H1 (cell line): Measurements from ENCODE around the gene RPTOR. TPM values are rescaled to one million over a fixed set of nuclear protein-coding genes. Genes with fewer than 3 reads are reported as not detected.

Experiments
- ASH2L ChIP-seq: fragments of 200-600, 300-600 bp; sonication (generic); IDR thresholded peaks from one replicate; pipeline ENCODE4 v1.7.1; 2017; ENCODE audit warnings: low read length
- CBX5 ChIP-seq: fragments of 300-800, 300-1000 bp; sonication (generic); IDR thresholded peaks from 2 replicates; pipeline ENCODE4 v1.7.1; 2016; ENCODE audit warnings: antibody characterized with exemption, low read length, low read depth
- CEBPB ChIP-seq: IDR thresholded peaks from 2 replicates; pipeline ENCODE4 v1.6.1; 2012; ENCODE audit warnings: low read depth, low read length
- CHD7 ChIP-seq: fragments of 300-600 bp; sonication (generic); IDR thresholded peaks from 2 replicates; pipeline ENCODE4 v1.7.1; 2012; ENCODE audit warnings: low read length, moderate library complexity, mild to moderate bottlenecking, inconsistent platforms; ENCODE audit not compliant: insufficient replicate concordance
- GTF2F1 ChIP-seq: IDR thresholded peaks from 2 replicates; pipeline ENCODE4 v1.6.1; 2012; ENCODE audit warnings: low read depth, low read length, improper control_type of control experiment, borderline replicate concordance
- RAD21 ChIP-seq, 2 experiments: IDR thresholded peaks in 1 of 2; conservative IDR thresholded peaks in 1 of 2; 2 replicates each; pipeline ENCODE4 v1.6.1; 2011; ENCODE audit warnings: low read depth in 2 of 2, low read length in 2 of 2, improper control_type of control experiment in 1 of 2, inconsistent platforms in 1 of 2, mild to moderate bottlenecking in 1 of 2, moderate library complexity in 1 of 2
- SP2 ChIP-seq: IDR thresholded peaks from 2 replicates; pipeline ENCODE4 v1.6.1; 2012; ENCODE audit warnings: mild to moderate bottlenecking, low read length, inconsistent platforms
- TAF7 ChIP-seq: optimal IDR thresholded peaks from 2 replicates; pipeline ENCODE3; 2011; ENCODE audit warnings: low read depth, mild to moderate bottlenecking, inconsistent platforms, low read length, moderate library complexity, borderline replicate concordance
- TBP ChIP-seq: IDR thresholded peaks from 2 replicates; pipeline ENCODE4 v1.6.1; 2011; ENCODE audit warnings: low read depth, low read length, improper control_type of control experiment
- polyA plus RNA-seq, 7 experiments: library from polyadenylated mRNA; depleted of rRNA in 3 of 7; stranded (reverse) in 5 of 7; unstranded in 2 of 7; fragments of >200 nt in 5 of 7; fragments of 200-250 nt in 2 of 7; gene quantifications; 1 replicate in 5 of 7; 2 replicates in 1 of 7; 4 replicates in 1 of 7; pipeline versions ENCODE4 v1.2.1 to v1.2.3, GENCODE V29; 2011 to 2013; ENCODE audit warnings: missing spikeins in 2 of 7, mixed read lengths in 2 of 7
- total RNA-seq: library from RNA; stranded (reverse); fragmentation: NEBNext Ultra II Directional; extraction: Animal tissue kit (Norgen Biotek cat#: 25700); gene quantifications from 2 replicates; pipeline ENCODE4 v1.2.1, GENCODE V29; 2021

Gene RPTOR
- total and polyA plus RNA-seq, 2 of the 8 experiments (the other 6 are each of a cell fraction or from before 2014, with no cell fraction given), result 6.9 to 28.7 TPM

- no peak for TF ChIP-seq CHD7
- no peak for TF ChIP-seq TAF7
- no peak for TF ChIP-seq ASH2L
- TF ChIP-seq CEBPB, result no peak
- TF ChIP-seq CBX5, result no peak
- no peak for TF ChIP-seq GTF2F1
- TF ChIP-seq SP2, result no peak
- no peak for TF ChIP-seq TBP
- no peak for TF ChIP-seq RAD21 (IDR thresholded peaks at IDR 0.05 in 1 of 2, conservative IDR thresholded peaks at IDR 0.05 in 1 of 2; ENCODE audit: low read depth in 2 of 2, low read length in 2 of 2)
Measured at GRCh38 chr17:80905586-80906230, 361.1 kb downstream of the RPTOR start (continued).
